Measurements from ENCODE around the gene ORC3.
"Not testable (repeated sequence)": the region's sequence is repeated elsewhere in the genome, so short reads cannot be mapped to it uniquely, and the experiment has no call there.

Gene ORC3

DNA sequence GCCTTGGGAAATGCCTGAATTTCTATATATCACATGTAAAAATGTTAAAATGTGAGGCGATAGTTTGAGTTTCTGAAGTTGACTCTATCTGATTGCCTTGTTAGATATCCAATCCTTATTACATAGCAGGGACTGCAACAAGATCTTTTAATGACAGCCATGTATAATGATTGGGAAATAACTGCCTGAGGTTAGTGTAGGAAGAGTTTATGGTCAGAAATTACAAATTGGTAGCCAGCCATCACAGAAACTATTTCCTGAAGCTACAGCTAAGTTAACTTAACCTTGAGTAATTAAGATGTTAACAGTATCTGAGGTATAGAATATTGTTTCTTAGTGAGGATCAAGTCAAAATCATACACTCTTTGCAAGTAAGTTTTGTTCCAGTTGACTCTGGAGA, 71.1 kb downstream of the ORC3 start:
- no peak for DNase-seq (ENCODE audit: low spot score)

DNA sequence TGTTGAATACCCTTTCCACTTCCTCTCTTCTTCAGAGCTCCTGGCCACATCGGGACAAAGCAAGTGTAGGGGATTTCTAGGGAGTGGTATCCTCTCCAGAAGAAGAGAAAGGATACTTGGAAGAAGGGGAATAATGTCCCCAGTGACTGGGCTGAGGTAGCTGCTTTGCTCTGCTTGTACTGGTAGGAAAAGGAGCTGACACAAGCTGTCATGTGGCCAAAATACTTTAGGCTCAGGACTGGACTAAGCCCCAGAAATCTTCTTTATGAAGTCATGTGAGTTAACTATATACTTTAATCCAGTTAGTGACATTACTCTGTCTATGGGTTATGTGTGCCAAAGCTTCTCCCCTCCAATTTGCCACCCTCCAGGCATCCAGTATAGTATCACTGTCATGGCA, 71.6 kb downstream of the ORC3 start:
- DNase-seq (ENCODE audit: low spot score), result no peak

DNA sequence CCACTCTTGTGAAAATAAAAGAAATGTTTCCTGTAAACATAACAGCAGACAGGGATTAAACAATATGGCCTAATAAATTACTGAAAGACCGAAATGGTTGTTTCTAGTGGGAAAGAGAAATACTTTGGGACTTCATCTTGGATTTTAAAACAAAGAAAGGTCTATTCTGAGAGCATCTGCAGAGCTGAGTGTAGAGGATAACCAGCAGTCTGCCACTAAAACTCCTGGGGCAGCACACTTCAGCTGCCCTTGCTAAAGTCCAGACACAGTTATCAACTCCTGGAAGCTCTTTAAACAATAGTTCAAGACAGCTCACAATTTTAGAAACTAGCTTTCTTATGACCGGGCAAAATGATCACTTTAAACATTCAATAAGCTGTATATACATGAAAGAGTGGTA, 73.5 kb downstream of the ORC3 start:
- no peak for DNase-seq (ENCODE audit: low spot score)

DNA sequence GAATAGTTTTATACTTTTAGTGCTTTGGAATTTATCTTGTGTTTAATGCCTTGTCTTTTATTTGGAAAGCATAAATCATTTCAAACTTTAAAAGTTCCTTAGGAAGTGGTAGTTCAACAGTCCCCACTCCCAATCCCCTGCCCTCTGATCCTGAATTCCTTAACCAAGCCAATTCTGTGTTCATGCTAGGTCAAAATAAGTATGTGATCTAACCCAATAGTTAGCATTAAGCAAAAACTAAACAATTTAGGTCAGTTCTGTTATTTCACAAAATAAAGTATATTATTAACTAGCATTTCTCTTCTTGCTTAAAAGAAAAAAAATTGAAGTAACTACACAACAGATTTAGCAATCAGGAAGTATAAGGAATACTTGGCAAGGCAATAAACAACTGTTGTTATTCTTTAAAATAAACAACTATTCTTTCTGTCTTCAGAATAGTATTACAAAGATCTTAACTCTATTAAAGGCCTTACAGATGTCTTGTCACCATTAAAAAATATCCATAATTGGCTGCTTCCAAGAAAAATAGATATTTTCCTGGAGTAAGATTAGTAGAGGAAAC, 75.1 kb downstream of the ORC3 start:
- DNase-seq (ENCODE audit: low spot score), result no peak

DNA sequence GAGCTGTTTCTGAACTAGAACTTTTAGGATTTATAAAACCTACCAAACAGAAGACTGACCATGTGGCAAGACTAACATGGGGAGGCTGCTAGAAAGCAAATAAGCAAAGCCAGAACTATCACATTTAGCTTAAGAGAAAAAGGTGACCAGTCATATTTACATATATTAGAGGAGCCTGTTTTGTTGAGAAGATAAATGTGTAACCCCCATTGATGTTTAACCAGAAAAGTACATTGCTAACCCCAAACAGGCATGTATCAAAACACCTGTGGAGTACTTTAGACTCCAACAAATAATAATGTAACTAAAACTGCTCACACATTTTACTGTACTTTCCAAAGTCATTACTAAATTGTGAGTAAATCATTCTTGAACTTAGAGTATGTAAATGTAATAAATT, 77.1 kb downstream of the ORC3 start:
- DNase-seq (ENCODE audit: low spot score), result no peak

DNA sequence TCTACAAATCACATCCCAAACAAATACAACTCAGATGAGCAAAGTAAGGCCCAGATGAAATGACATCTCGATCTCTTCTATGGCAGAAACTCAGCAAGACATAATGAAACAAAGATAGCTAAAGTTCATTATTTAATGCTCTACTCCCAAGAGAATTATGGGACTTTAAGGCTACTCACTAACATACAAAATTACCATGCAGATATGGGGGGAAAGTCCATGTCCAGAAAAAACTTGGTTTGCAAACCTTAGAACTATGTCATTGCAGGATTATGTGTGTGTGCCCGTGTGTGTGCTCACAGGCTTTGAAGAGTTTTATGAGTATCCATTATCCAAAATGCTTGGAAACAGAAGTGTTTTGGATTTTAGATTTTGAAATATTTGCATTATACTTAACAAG, 78.1 kb downstream of the ORC3 start:
- no peak for DNase-seq (ENCODE audit: low spot score)

DNA sequence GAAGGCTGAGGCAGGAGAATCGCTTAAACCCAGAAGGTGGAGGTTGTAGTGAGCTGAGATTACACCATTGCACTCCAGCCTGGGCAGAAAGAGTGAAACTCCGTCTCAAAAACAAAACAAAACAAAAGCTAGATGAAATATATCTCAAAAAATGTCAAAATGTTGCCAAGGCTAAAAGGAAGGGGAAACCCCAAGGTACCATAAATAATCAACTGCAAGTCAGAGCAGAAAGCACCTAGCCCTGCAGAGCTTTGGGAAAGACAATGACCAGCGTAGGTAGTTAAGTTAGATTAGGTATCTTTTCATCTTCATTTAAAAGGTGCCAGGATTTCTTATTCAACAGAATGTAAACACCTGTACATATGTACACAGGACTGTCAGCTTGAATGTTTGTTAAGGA, 79.1 kb downstream of the ORC3 start:
- DNase-seq (ENCODE audit: low spot score), result no peak

DNA sequence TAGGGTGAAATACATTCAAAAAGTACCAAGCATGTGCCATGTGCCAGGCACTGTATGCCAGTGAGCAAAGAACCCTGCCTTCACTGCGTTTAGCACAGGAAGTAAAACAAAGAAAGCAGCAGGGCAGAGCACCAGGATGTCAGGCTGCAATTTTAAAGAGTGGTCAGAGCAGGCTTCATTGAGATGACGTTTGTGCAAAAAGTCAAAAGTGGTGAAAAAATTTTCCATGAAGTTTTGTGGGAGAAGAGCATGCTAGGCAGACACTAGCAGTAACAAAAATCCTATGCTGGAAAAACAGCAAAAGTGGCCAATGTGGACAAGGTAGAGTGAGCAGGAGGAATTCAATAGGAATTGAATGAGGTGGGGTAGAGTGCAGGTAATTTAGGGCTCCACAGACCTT, 80.8 kb downstream of the ORC3 start:
- no peak for DNase-seq (ENCODE audit: low spot score)

DNA sequence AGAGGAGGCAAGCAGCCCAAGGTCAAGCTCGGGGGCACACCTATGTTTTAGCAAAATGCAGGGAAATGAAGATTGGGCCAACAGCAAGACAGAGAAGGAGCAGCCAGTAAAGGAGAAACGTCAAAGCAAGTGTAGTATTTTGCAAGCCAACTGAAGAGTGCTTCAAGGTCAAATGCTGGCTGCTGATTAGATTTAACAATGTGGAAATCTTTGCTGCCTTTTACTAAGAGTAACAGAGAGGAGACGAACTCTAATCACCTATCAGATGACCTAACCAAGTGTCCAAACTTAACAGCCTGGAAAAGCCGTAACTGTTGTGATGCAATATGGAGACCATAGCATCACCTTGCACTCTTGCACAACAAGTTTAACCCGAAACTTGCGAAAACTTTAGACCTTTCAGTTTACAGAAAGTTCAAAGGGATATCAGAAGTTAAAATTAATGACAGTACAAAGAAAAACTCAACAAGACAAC, 81.7 kb downstream of the ORC3 start:
- DNase-seq (ENCODE audit: low spot score), result no peak

DNA sequence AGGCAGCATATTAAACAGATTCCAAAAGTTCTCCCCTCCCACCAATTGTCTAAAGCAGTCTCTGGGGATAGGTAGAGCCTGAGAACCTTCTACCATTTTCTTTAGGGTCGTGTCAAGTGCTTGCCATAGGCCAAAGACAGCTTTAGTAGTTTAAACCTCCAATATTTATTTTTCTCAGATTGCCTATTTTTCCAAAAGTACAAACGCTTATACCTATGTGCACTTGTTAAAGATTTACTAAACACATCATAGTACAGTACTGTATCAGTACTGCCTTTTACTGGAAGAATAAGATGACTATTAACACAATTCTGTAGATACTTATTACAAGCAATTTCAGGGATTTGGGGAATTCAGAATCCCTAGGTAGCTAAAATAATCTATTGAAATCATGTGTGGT, 82.7 kb downstream of the ORC3 start:
- no peak for DNase-seq (ENCODE audit: low spot score)

DNA sequence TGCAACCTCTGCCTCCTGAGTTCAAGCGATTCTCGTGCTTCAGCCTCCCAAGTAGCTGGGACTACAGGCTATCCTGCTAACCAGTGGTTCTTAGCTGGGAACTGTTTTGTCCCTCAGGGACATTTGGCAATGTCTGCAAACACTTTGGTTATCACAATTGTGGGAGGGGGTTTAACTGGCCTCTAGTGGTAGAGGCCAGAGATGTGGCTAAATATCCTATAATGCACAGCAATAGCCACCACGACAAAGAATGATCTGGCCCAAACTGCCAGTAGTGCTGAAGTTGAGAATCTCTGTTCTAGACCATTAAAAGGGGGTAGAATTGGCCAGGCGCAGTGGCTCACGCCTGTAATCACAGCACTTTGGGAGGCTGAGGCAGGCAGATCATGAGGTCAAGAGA, 83.3 kb downstream of the ORC3 start:
- DNase-seq (ENCODE audit: low spot score), result no peak

DNA sequence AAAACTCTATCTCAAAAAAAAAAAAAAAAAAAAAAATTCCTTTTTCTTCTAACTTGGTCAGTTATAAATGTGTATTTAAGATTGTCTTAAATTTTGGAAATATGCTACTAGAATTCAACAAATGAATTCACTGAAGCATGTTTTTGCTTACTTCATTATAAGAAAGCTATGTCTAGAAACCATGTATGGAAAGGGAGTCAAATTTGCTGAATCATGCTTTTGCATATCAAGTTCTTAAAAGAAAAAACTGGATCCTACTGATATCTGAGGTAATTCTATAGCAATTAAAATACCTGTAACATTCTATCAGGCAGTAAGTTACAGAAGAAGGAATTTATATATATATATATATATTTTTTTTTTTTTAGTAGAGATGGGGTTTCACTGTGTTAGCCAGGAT, 84.4 kb downstream of the ORC3 start:
- DNase-seq (ENCODE audit: low spot score), result no peak

DNA sequence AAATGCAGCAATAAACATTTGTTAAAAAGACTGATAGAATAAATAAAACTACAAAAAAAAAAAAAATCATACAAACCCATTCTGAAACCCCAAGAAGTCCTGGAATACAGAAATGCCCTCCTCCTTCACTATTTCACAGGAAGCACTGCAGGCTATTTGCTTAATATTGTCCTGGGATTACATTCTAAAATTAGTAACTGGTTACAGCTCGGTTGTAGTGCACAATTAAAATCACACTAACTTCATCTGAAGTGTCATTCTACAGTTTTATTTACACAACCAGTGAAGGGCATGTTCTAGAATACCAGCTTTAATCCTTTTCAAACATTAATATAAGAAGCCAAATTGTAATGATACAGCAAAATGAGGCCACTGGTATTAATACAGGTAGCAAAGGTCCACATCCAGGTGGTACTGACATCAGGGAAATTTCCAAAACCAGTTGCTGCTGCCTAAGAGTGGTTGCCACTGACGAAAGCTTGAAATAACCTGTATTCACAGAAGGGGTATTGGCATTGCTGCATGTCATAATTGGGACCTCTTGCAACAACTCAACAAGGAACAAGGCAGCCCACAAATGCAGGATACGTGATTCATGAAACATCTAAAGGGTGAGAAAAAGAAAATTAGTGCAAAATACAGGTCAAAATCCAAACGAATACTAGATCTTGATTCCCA, 85.2 kb downstream of the ORC3 start:
- no peak for DNase-seq (ENCODE audit: low spot score)

DNA sequence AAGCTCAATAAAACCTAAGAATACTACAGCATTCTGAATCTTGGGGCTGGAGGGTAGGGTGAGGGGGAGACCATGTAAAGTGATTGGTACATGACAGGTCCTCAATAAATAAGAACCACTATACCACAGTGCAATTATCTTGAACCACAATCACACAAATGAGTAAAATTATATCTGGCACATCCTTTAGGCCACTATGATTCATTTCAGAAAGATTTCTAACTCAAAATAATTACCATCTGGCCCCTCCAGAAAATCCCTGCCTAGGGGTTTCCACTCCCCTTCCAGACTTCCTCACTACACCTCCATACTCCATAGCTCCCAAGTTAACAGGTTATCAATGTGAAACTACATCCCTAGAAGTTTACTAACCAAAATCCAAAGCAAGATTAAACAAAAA, 92.4 kb downstream of the ORC3 start:
- DNase-seq (ENCODE audit: low spot score), result no peak

DNA sequence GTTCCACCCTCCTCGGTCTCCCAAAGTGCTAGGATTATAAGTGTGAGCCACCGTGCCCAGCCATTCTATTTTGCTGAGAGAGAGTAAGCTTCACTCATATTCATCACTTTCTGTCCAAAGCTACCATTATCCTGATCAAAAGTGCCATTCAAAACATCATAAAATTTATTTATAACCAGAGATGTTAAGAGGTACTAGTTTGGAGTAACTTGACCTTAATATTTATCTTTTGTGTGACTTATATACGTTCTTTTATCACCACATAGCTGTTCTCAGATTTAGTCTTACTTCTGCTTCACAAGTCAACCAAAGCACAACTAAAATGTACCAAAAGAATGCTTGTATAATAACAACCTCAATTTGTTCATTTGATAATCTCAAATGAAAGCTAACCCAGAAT, 94.0 kb downstream of the ORC3 start:
- DNase-seq (ENCODE audit: low spot score), result no peak

DNA sequence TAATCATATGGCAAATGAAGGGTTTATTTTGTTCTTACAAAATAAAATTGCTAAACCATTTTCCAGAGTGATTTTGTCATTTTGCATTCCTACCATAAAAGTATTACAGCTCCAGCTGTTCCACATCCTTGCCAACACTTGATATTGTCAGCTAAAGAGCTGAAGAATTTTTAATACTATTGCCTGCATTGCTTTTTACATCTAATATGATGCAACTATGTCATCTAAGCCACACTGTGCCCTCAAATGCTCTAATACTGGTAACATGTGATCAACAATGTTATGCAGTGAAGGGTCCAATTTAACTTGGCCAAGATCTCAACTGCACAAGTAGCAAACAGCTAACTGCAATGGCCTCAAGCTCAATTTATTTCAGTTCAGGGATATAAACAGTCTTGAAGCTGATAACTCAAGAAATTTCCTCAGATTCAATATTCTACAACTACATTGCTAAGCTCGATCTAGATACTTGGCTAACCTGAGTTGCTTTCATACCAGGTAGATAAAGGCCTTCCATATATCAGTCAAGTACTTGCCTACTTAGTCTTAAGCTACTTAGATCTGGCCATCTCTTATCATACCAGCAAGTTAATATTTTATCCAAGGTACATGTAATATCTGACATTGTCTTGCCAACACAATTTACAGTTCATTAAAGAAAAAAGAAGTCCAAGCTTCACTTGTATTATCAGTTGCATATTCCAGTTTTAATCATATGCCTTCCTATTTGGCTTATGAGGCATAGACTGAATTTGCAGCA, 95.1 kb downstream of the ORC3 start:
- no peak for DNase-seq (ENCODE audit: low spot score)

DNA sequence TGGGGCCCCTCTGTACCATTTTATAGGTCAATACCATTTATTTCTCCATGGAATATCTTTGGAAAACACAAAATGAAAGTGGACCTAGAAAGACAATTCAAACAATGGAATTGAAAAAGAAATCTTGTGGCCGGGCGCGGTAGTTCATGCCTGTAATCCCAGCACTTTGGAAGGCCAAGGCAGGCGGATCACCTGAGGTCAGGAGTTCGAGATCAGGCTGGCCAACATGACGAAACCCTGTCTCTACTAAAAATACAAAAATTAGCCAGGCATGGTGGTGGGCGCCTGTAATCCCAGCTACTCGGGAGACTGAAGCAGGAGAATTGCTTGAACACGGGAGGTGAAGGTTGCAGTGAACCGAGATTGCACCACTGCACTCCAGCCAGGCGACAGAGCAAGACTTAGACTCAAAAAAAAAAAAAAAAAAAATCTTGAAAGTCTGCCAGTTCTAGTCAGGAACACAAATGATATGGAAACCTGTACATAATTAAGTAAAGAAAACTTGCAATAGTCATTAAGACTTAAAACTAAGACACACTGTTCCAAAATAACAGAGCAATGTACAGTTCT, 96.8 kb downstream of the ORC3 start:
- DNase-seq (ENCODE audit: low spot score), result not testable (repeated sequence)

DNA sequence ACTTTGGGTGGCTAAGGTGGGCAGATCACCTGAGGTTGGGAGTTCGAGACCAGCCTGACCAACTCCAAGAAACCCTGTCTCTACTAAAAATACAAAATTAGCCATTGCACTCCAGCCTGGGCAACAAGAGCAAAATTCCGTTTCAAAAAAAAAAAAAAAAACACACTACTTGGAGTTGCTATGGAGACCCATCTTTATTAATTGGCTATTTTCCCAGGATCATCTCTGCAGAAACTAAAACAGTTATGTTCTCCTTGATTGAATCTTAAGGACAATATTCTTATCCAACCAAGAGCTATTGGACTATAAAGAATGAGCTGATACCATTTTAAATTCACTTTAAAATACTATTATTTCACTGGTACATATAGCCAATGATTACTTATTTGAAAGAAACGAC, 97.4 kb downstream of the ORC3 start:
- DNase-seq (ENCODE audit: low spot score), result no peak

DNA sequence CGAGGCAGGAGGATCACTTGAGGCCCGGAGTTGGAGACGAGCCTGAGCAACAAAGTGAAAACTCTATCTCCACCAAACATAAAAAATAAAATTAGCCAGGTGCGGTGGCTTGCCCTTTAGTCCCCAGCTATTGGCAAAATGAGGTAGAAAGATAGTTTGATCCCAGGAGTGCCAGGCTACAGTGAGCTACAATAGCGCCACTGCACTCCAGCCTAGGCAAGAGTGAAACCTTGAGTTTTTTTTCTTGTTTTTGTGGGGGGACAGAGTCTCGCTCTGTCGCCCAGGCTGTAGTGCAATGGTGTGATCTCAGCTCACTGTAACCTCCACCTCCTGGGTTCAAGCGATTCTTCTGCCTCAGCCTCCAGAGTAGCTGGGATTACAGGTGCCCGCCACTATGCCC, 98.0 kb downstream of the ORC3 start:
- DNase-seq (ENCODE audit: low spot score), result not testable (repeated sequence)

DNA sequence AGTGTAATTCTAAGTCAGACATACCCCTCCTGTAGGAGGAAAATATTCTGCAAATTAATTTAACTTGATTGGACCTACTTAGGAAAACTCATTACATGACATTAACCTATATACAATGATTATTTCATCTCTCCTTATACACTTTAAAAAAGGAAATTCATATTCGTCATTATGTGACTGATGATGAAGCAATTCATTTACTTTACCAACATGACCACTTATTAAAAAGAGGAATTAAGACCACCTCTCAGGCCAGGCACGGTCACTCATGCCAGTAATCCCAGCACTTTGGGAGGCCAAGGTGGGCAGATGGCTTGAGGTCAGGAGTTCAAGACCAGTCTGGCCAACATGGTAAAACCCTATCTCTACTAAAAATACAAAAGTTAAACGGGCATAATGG, 100.5 kb downstream of the ORC3 start:
- no peak for DNase-seq (ENCODE audit: low spot score)

DNA sequence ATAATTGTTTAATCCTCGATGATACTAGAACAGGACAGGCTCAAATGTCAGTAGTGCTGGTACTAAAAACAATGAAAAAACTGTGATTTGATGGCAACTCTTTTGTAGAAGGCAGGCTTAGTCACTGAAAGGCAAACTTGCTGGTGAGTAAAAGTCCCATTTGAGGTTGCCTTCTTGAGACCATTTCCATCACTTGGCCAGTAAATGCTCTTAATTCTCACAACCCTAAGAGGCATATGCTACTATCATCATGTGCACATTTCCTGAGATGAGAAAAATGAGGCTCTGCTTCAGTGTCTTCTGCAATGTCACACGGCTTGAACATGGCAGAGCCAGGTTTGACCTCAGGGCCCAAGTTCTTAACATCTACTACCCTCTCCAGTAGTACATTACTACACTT, 102.2 kb downstream of the ORC3 start:
- no peak for DNase-seq (ENCODE audit: low spot score)

DNA sequence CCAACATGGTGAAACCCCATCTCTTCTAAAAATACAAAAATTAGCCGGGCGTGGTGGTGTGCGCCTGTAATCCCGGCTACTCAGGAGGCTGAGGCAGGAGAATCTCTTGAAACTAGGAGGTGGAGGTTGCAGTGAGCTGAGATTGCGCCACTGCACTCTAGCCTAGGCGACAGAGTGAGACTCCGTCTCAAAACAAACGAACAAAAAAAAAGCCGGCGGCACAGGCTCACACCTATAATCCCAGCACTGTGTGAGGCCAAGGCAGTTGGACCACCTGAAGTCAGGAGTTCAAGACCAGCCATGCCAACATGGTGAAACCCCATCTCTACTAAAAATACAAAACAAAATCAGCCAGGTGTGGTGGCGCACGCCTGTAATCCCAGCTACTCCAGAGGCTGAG, 106.9 kb downstream of the ORC3 start:
- not testable (repeated sequence) for DNase-seq (ENCODE audit: low spot score)
